CD4-positive, CD25-positive, alpha-beta regulatory T cell (primary cell): ENCODE measurements around the gene RDH5. TPM values are rescaled to one million over a fixed set of nuclear protein-coding genes. Genes with fewer than 3 reads are reported as not detected.

Source experiments
- ATAC-seq, 2 donors: fragments of 150-1000 bp; cut with Tn5 transposase; one replicate each; pipeline ENCODE4 v1.10.0; 2021; ENCODE audit warnings: low read depth in 2 of 2, moderate number of reproducible peaks in 2 of 2, moderate library complexity in 1 of 2
- DNase-seq, 3 donors: peaks; one replicate each; pipeline versions ENCODE4 v3.0.0 to v3.0.0-alpha.2; 2012 to 2022; ENCODE audit warnings: mixed read lengths in 1 of 3
- H3K27ac ChIP-seq: one replicate; pipeline ENCODE4 v1.7.0; 2013; ENCODE audit warnings: mild to moderate bottlenecking, low read length; ENCODE audit not compliant: insufficient read depth, poor library complexity, severe bottlenecking
- H3K27me3 ChIP-seq: one replicate; pipeline ENCODE4 v1.7.0; 2013; ENCODE audit warnings: low read length; ENCODE audit not compliant: control insufficient read depth, insufficient read depth
- H3K36me3 ChIP-seq: one replicate; pipeline ENCODE4 v1.7.0; 2013; ENCODE audit warnings: mild to moderate bottlenecking, low read length, moderate library complexity; ENCODE audit not compliant: control insufficient read depth, insufficient read depth
- H3K4me1 ChIP-seq: 2 replicates; pipeline ENCODE4 v1.7.0; 2013; ENCODE audit warnings: mild to moderate bottlenecking, low read length; ENCODE audit not compliant: insufficient read depth, control insufficient read depth, poor library complexity, severe bottlenecking
- H3K4me3 ChIP-seq: one replicate; pipeline ENCODE4 v1.7.0; 2013; ENCODE audit warnings: low read depth, mild to moderate bottlenecking, low read length, moderate library complexity
- H3K9me3 ChIP-seq, 2 experiments: 1 replicate in 1 of 2; 2 replicates in 1 of 2; pipeline ENCODE4 v1.7.0; 2013; ENCODE audit warnings: low read length in 2 of 2, mild to moderate bottlenecking in 1 of 2, moderate library complexity in 1 of 2; ENCODE audit not compliant: control insufficient read depth in 2 of 2
- H3K27ac Mint-ChIP-seq, 3 donors: one replicate each; pipeline ENCODE4 v1.8.0; 2020 to 2022; ENCODE audit warnings: mild to moderate bottlenecking in 3 of 3, mixed read lengths in 3 of 3, moderate library complexity in 2 of 3
- H3K27me3 Mint-ChIP-seq: one replicate; pipeline ENCODE4 v1.8.0; 2022; ENCODE audit warnings: mild to moderate bottlenecking, mixed read lengths
- H3K36me3 Mint-ChIP-seq: one replicate; pipeline ENCODE4 v1.8.0; 2020; ENCODE audit warnings: mixed read lengths
- H3K4me1 Mint-ChIP-seq, 4 donors: one replicate each; pipeline ENCODE4 v1.8.0; 2020 to 2022; ENCODE audit warnings: mixed read lengths in 4 of 4, mild to moderate bottlenecking in 1 of 4
- H3K4me3 Mint-ChIP-seq, 4 donors: one replicate each; pipeline ENCODE4 v1.8.0; 2020 to 2022; ENCODE audit warnings: mild to moderate bottlenecking in 4 of 4, mixed read lengths in 4 of 4, moderate library complexity in 3 of 4
- H3K9me3 Mint-ChIP-seq, 7 donors: one replicate each; pipeline ENCODE4 v1.8.0; 2020 to 2022; ENCODE audit warnings: mixed read lengths in 7 of 7, mild to moderate bottlenecking in 3 of 7, moderate library complexity in 2 of 7
- polyA plus RNA-seq, 4 donors: library from polyadenylated mRNA; unstranded; fragments of 300-500 nt; fragmentation: Illumina TruSeq; gene quantifications; one replicate each; pipeline ENCODE4 v1.2.3, GENCODE V29; 2021
- total RNA-seq: library from RNA; stranded (reverse); gene quantifications from one replicate; pipeline ENCODE4 v1.2.3, GENCODE V29; 2022

Gene RDH5
- total and polyA plus RNA-seq, 5 donors from 2014 or later, result 0.94 to 10.1 (median 1.5) TPM

- Mint-ChIP-seq H3K9me3 (no peaks in the 10 kb centered on the region), H3K4me1 (peaks cover 5 to 50% (median 31%) of the 10 kb centered on the region in 4 donors), H3K4me3 (peak within 1 kb of the TSS; percentile 93 to 97 (median 94)), H3K27me3 (peaks cover 5% of the 10 kb centered on the region), H3K36me3 (no peaks in the 10 kb centered on the region), H3K27ac (peak within 1 kb of the TSS; percentile 86 to 88 (median 87))
- Histone ChIP-seq H3K4me3 (peak within 1 kb of the TSS; percentile 79), H3K4me1 (peaks cover 27% of the 10 kb centered on the region), H3K36me3 (no peaks in the 10 kb centered on the region), H3K27me3 (no peaks in the 10 kb centered on the region), H3K27ac (peak within 1 kb of the TSS; percentile 66), H3K9me3 (no peaks in the 10 kb centered on the region)
- DNase-seq (peak; percentile 66 to 75 (median 72)), ATAC-seq (peak; percentile 59 to 66)
Observed at GRCh38 chr12:55742719-55743405, 22.7 kb downstream of the RDH5 start, which contains the start of gene GDF11. GDF11 (plus strand) TSS chr12:55743122; CDS start chr12:55743317, 195 bp downstream.

DNA sequence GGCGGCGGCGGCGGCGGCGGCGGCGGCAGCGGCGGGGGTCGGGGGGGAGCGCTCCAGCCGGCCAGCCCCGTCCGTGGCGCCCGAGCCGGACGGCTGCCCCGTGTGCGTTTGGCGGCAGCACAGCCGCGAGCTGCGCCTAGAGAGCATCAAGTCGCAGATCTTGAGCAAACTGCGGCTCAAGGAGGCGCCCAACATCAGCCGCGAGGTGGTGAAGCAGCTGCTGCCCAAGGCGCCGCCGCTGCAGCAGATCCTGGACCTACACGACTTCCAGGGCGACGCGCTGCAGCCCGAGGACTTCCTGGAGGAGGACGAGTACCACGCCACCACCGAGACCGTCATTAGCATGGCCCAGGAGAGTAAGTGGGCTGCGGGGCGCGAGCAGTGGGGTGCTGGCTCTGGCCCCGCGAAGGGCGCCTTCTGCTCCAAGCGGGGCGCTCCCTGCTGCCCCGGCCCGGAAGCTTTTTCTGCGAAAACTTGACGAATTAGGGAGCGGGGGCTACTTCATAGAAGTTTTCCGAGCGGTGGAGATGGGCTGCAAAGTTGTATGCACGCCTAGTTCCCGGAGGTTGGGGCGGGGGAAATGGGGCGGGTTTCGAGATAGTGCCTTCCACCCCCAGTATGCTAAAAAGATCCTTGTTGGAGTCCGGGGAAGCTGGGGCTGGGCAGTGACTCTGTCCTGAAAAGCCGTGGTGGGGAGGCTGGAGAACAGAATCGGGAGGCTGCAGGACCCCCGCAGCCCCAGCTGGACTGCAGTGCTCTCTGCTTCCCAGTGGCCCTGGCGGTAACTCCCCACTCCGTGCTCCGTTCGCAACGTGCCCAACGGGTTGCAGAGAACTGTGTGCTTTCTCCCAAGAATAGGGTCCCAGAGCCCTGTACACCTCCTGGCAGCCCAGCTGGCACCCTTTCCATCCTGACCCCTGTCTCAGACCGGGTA, 23.5 kb downstream of the RDH5 start:
- DNase-seq, result peak; percentile 28 to 71 (median 44)
- peak overlapping the region; percentile 23 for H3K27ac ChIP-seq

DNA sequence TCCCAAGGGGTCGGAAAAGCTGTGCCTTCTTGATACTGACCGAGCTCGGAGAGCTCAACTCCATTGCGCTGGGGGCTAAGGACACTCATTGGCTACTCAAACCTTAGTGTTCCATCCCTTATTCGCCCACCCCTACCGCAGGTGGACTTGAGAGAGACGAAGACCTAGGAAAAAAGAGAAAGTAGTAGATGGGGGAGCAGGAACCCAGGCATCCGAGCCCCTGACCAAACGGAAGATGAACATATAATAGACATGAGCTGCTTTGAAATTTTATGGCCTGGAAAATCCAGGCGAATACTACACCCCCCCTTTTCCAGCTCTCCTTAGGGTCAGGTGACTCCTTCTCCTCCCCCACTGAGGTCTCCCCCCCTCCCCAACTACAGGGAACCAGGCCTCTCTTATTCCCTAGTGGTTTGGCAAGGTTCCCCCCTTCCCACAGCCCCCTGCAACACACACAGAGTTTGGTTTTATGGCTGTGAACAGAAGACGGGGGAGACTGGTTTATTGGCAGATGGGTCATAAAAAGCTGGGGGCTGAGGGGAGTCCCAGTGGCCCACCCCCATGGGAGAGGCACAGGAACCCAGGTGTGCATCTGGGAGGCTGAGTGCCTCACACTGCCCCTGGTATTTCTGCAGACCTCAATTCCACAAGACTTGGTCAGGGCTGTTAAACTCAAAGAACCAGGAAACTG, 24.3 kb downstream of the RDH5 start:
- H3K27me3 Mint-ChIP-seq, result peaks cover 5% of the 10 kb centered on the region
- H3K4me1 ChIP-seq, result peaks cover 19% of the 10 kb centered on the region
- H3K36me3 Mint-ChIP-seq, result no peaks in the 10 kb centered on the region
- peak overlapping the region; percentile 85 to 88 (median 86) for H3K27ac Mint-ChIP-seq
- peak overlapping the region; percentile 55 for H3K27ac ChIP-seq
- H3K27me3 ChIP-seq, result no peaks in the 10 kb centered on the region
- no peaks in the 10 kb centered on the region for H3K9me3 ChIP-seq
- H3K4me3 ChIP-seq, result peak overlapping the region; percentile 65
- H3K36me3 ChIP-seq, result peaks cover 2% of the 10 kb centered on the region
- peak overlapping the region; percentile 93 to 97 (median 94) for H3K4me3 Mint-ChIP-seq
- no peaks in the 10 kb centered on the region for H3K9me3 Mint-ChIP-seq
- peaks cover 0 to 48% (median 25%) of the 10 kb centered on the region in 4 donors for H3K4me1 Mint-ChIP-seq
- DNase-seq (no peak), ATAC-seq (no peak)

More for the DNA sequence above, 23.5 kb downstream of the RDH5 start:
- Mint-ChIP-seq H3K27me3 (peaks cover 5% of the 10 kb centered on the region), H3K9me3 (no peaks in the 10 kb centered on the region), H3K36me3 (no peaks in the 10 kb centered on the region), H3K4me1 (peaks cover 0 to 48% (median 25%) of the 10 kb centered on the region in 4 donors), H3K4me3 (peak overlapping the region; percentile 93 to 97 (median 94)), H3K27ac (peak overlapping the region; percentile 85 to 88 (median 86))
- peaks cover 19% of the 10 kb centered on the region for H3K4me1 ChIP-seq
- ATAC-seq, result peak; percentile 43 to 51
- H3K27me3 ChIP-seq, result no peaks in the 10 kb centered on the region
- H3K9me3 ChIP-seq, result no peaks in the 10 kb centered on the region
- no peaks in the 10 kb centered on the region for H3K36me3 ChIP-seq
- H3K4me3 ChIP-seq, result peak overlapping the region; percentile 65

DNA sequence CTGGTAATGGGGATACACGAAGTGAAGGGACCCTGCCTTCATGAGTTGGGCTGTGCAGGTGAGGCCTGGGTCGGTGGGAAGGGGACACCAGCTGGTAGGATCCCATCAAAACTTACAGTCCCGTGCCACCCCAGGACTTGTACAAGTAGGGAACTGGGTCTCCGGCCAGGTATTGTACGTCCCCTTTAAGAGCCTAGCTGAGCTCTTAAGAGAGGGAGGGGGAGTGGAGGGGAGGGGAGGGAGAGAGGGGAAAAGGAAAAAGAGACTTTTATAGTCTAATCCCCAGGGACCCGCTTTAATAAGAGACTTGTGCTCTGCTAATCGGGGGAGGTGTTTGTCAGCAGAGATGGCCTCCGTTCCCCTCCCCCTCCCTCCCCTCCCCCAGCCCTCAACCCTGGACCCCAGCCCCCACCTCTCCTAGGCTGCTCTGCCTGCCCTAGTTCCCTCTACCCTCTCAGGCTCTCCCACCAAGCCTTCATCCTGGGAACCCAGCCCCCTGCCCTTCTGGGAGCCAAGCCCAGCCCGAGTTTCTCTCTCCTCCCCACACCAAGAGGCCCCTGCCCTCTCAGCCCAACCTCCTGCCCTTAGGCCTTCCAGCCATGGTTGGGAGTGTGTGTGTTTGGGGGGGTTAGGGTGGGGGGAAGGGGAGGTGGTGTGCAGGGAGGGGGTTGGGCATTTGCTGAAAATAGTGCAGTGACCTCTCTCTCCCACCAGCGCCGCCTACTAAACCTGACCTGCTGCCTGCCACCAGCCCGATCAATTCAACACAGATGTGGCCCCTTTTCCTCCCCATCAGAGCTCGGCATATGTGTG, 25.4 kb downstream of the RDH5 start:
- Mint-ChIP-seq H3K9me3 (no peaks in the 10 kb centered on the region), H3K27ac (peak overlapping the region; percentile 77 to 88 (median 85)), H3K4me3 (peak overlapping the region; percentile 93 to 97 (median 94)), H3K36me3 (peaks cover 5% of the 10 kb centered on the region), H3K27me3 (peaks cover 2% of the 10 kb centered on the region), H3K4me1 (peaks cover 0 to 50% (median 25%) of the 10 kb centered on the region in 4 donors)
- DNase-seq, result no peak
- peaks cover 2% of the 10 kb centered on the region for H3K36me3 ChIP-seq
- no peaks in the 10 kb centered on the region for H3K9me3 ChIP-seq
- H3K4me1 ChIP-seq, result peaks cover 19% of the 10 kb centered on the region
- no peaks in the 10 kb centered on the region for H3K27me3 ChIP-seq
- no peak for ATAC-seq
- peak overlapping the region; percentile 55 for H3K27ac ChIP-seq
- H3K4me3 ChIP-seq, result no peak overlapping the region

DNA sequence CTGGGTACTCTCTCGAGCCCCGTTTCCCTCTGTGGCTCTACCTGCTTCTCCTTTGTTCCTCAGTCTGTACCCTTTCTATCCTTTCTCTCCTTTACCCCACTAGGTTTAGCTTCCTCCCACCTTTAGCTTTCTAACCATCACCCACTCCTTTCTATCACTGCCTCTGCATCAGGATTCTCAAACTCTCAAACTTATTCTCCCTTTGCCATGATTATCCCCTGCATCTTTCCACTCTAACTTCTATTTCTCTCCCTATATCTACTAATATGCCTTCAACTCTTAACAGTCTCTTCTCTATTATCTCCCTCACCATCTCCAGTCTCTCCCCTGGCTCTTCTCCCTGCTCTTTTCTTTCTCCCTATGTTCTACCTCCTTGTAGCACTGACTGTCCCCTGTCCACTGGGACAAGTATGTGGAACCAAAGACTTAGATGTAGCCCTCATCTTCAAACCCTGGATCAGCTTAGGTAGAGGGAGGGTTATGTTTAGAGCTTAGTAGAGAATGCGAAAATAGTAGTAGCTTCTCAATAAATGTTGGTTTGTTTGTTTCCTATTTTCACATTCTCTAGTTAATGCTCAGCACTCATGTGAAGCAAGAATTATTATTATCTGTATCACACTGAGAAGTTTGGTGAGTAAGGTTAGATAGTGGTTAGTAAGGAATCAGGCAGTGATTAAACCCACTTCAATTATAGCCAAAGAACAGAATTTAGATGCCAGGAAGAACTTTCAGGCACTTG, 26.1 kb downstream of the RDH5 start:
- Mint-ChIP-seq H3K27me3 (no peaks in the 10 kb centered on the region), H3K4me1 (peaks cover 0 to 50% (median 25%) of the 10 kb centered on the region in 4 donors), H3K9me3 (no peaks in the 10 kb centered on the region), H3K36me3 (peaks cover 5% of the 10 kb centered on the region), H3K4me3 (peak overlapping the region; percentile 1 to 74 (median 62)), H3K27ac (peak overlapping the region in 2 of 3 donors; percentile 77 to 79)
- DNase-seq, result no peak
- H3K4me3 ChIP-seq, result no peak overlapping the region
- H3K27me3 ChIP-seq, result no peaks in the 10 kb centered on the region
- H3K9me3 ChIP-seq, result no peaks in the 10 kb centered on the region
- ATAC-seq, result no peak
- H3K4me1 ChIP-seq, result peaks cover 19% of the 10 kb centered on the region
- H3K27ac ChIP-seq, result no peak overlapping the region
- peaks cover 9% of the 10 kb centered on the region for H3K36me3 ChIP-seq

DNA sequence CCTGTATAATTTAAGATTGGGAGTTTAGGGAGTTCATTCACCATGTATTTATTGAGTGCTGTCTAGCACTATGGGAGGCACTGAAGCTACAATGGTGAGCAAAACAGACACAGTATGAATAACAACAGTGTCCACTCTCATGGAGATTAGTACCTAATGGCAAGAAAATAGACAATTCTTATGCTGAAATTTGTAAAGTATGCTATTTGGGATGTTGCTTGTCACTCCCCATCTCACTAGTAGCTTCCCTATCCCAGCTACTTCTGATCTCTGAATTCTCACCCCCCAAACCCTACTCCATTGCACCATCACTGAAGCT, 26.7 kb downstream of the RDH5 start:
- H3K9me3 Mint-ChIP-seq, result no peaks in the 10 kb centered on the region
- peak overlapping the region in 1 of 4 donors; percentile 74 for H3K4me3 Mint-ChIP-seq
- peaks cover 0 to 48% (median 24%) of the 10 kb centered on the region in 4 donors for H3K4me1 Mint-ChIP-seq

More for the DNA sequence above, 26.7 kb downstream of the RDH5 start:
- H3K36me3 Mint-ChIP-seq, result peaks cover 5% of the 10 kb centered on the region
- H3K27ac Mint-ChIP-seq, result peak overlapping the region in 2 of 3 donors; percentile 22 to 23
- Histone ChIP-seq H3K4me1 (peaks cover 19% of the 10 kb centered on the region), H3K9me3 (no peaks in the 10 kb centered on the region), H3K4me3 (no peak overlapping the region), H3K36me3 (peaks cover 14% of the 10 kb centered on the region), H3K27ac (no peak overlapping the region), H3K27me3 (no peaks in the 10 kb centered on the region)
- ATAC-seq (no peak), DNase-seq (no peak)
- H3K27me3 Mint-ChIP-seq, result no peaks in the 10 kb centered on the region
